ENCODE results near the gene FN3KRP.

DNA sequence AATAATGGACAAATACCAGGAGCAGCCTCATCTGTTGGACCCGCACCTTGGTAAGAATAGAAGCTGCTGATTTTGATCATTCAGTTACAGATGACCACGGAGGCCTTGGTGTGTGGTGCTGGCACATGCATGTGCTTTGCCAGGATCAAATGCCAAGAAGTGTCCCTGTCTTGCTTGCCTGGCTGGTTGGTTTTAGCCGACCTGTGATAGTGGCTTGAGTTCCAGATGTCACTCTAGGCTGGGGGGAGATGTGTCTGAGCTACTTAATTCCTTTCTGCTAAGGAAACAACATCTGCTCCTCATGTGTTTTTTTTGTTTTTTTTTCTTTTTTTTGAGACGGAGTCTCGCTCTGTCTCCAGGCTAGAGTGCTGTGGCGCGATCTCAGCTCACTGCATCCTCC lies 39.7 kb downstream of the FN3KRP start:
- no peak for TF ChIP-seq CTCF (IDR thresholded peaks at IDR 0.05)
- no peak for TF ChIP-seq POLR2A (IDR thresholded peaks at IDR 0.05)

Measured in heart left ventricle (tissue), 13 donors.